Epithelial cell of esophagus (primary cell): ENCODE data around the gene XG.

Source experiments
- DNase-seq: peaks from one replicate; pipeline ENCODE4 v3.0.0; 2010; ENCODE audit warnings: low read depth
- H3K4me3 ChIP-seq: 2 replicates; pipeline ENCODE4 v1.5.1; 2011; ENCODE audit warnings: mild to moderate bottlenecking, low read length, control low read depth
- CTCF ChIP-seq: IDR thresholded peaks from 2 replicates; pipeline ENCODE4 v1.5.1; 2011; ENCODE audit warnings: low read depth, mild to moderate bottlenecking, low read length, control low read depth, inconsistent platforms; ENCODE audit not compliant: insufficient read depth; ENCODE audit errors: missing control alignments

XG gene

GRCh38 chrX:2781698-2782097 lies 29.9 kb downstream of the XG start:
- no peak for TF ChIP-seq CTCF

DNA sequence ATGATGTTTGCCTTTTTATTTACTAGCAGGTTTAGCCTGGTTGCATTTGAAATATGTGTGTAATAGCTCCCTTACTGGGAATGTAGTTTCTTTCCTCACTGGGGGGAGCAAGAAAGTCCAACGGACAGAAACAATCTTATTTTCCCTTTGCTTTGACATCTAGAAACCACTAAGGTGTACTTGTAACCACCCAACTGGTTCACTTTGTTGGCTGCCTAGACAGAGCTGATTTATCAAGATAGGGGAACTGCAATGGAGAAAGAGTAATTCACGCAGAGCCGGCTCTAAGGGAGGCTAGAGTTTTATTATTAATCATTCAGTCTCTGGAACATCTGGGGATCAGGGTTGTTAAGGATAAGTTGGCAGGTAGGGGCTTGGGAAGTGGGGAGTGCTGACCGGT lies 30.3 kb downstream of the XG start:
- TF ChIP-seq CTCF = no peak
- no peak for DNase-seq

More at GRCh38 chrX:2781698-2782097, 29.9 kb downstream of the XG start:
- no peak for DNase-seq
- no peak overlapping the region for H3K4me3 ChIP-seq

DNA sequence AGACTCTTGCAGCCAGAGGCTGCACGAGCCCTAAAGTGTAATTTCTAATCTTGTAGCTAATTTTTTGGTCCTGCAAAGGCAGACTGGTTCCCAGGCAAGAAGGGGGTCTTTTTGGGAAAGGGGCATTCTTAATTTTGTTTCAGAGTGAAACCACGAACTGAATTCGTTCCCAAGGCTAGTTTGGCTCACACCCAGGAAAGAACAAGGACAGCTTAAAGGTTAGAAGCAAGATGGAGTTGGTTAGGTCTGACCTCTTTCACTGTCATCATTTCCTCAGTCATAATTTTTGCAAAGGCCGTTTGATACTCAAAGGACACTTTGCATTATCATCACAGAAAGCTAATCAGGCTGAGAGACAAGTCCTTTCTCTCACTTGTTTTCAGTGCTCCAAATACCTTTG lies 30.9 kb downstream of the XG start:
- no peak for DNase-seq
- TF ChIP-seq CTCF = no peak
- no peak overlapping the region for H3K4me3 ChIP-seq

More for the DNA sequence above, 30.3 kb downstream of the XG start:
- H3K4me3 ChIP-seq = no peak overlapping the region

GRCh38 chrX:2784026-2784425 lies 32.2 kb downstream of the XG start:
- H3K4me3 ChIP-seq = no peak overlapping the region
- DNase-seq = no peak
- no peak for TF ChIP-seq CTCF

GRCh38 chrX:2785538-2785937 lies 33.7 kb downstream of the XG start:
- no peak overlapping the region for H3K4me3 ChIP-seq
- DNase-seq = peak; percentile 42
- TF ChIP-seq CTCF = no peak

- no peak overlapping the region for H3K4me3 ChIP-seq
- no peak for DNase-seq
- TF ChIP-seq CTCF = no peak
Measured at GRCh38 chrX:2788980-2789379, 37.1 kb downstream of the XG start.

GRCh38 chrX:2789569-2789968 lies 37.7 kb downstream of the XG start:
- DNase-seq = no peak
- no peak overlapping the region for H3K4me3 ChIP-seq
- TF ChIP-seq CTCF = no peak
